Activated T-helper 2 cell treated with anti-CD3 and anti-CD28 coated beads, Interferon-gamma antibody, Interleukin-2, Interleukin-4, amounts not matched to agents 10 μg/mL and 5 μg/mL and 100 μg/mL, durations not matched to agents 14 hours and 24 hours and 36 hours (primary cell): ENCODE measurements around the gene GNPNAT1. TPM values are rescaled to one million over a fixed set of nuclear protein-coding genes. Genes with fewer than 3 reads are reported as not detected.

ENCODE experiments used
- DNase-seq: peaks from one replicate; pipeline ENCODE4 v3.0.0; 2021; ENCODE audit warnings: low spot score
- H3K27ac Mint-ChIP-seq: one replicate; pipeline ENCODE4 v1.8.0; 2021; ENCODE audit warnings: mixed read lengths
- H3K27me3 Mint-ChIP-seq: one replicate; pipeline ENCODE4 v1.8.0; 2021; ENCODE audit warnings: low read depth, mixed read lengths
- H3K36me3 Mint-ChIP-seq: one replicate; pipeline ENCODE4 v1.8.0; 2021; ENCODE audit warnings: low read depth, mixed read lengths
- H3K4me1 Mint-ChIP-seq: one replicate; pipeline ENCODE4 v1.8.0; 2021; ENCODE audit warnings: low read depth, mixed read lengths
- H3K4me3 Mint-ChIP-seq: one replicate; pipeline ENCODE4 v1.8.0; 2021; ENCODE audit warnings: low read depth, mild to moderate bottlenecking, moderate library complexity, mixed read lengths
- H3K9me3 Mint-ChIP-seq: one replicate; pipeline ENCODE4 v1.8.0; 2021; ENCODE audit warnings: mixed read lengths
- intact Hi-C: fragments of 100-400 bp; cut with micrococcal nuclease; formaldehyde crosslinking; loops from one replicate; pipeline ENCODE4 v1.15.1; 2023
- total RNA-seq: library from RNA; stranded (reverse); gene quantifications from 2 replicates; pipeline ENCODE4 v1.2.3, GENCODE V29; 2022

Gene GNPNAT1
- total RNA-seq, 1 donor from 2014 or later = 29.4 TPM

- Mint-ChIP-seq H3K27me3 (peaks cover 4% of the 10 kb centered on the region), H3K27ac (no peak overlapping the region), H3K36me3 (no peaks in the 10 kb centered on the region), H3K9me3 (no peaks in the 10 kb centered on the region), H3K4me1 (peaks cover 3% of the 10 kb centered on the region), H3K4me3 (no peak overlapping the region)
- intact Hi-C loops = no loop called here
- no peak for DNase-seq
Measured at GRCh38 chr14:52808101-52808500, 16.7 kb upstream of the GNPNAT1 start.

- peaks cover 3% of the 10 kb centered on the region for H3K4me1 Mint-ChIP-seq
- DNase-seq = no peak
- H3K9me3 Mint-ChIP-seq = no peaks in the 10 kb centered on the region
- H3K4me3 Mint-ChIP-seq = no peak overlapping the region
- no peak overlapping the region for H3K27ac Mint-ChIP-seq
- intact Hi-C loops = no loop called here
- peaks cover 4% of the 10 kb centered on the region for H3K27me3 Mint-ChIP-seq
- no peaks in the 10 kb centered on the region for H3K36me3 Mint-ChIP-seq
Measured at GRCh38 chr14:52806115-52806514, 14.7 kb upstream of the GNPNAT1 start.

GRCh38 chr14:52802597-52802996 lies 11.2 kb upstream of the GNPNAT1 start:
- Mint-ChIP-seq H3K4me3 (no peak overlapping the region), H3K4me1 (peaks cover 6% of the 10 kb centered on the region), H3K27ac (no peak overlapping the region), H3K36me3 (no peaks in the 10 kb centered on the region), H3K27me3 (peaks cover 4% of the 10 kb centered on the region), H3K9me3 (peaks cover 2% of the 10 kb centered on the region)
- DNase-seq = no peak
- intact Hi-C loops = no loop called here

GRCh38 chr14:52801014-52801712 lies 9.8 kb upstream of the GNPNAT1 start:
- intact Hi-C loops = no loop called here
- H3K27me3 Mint-ChIP-seq = peaks cover 3% of the 10 kb centered on the region
- no peak overlapping the region for H3K4me3 Mint-ChIP-seq
- DNase-seq = no peak
- peaks cover 5% of the 10 kb centered on the region for H3K4me1 Mint-ChIP-seq
- peaks cover 4% of the 10 kb centered on the region for H3K9me3 Mint-ChIP-seq
- H3K27ac Mint-ChIP-seq = no peak overlapping the region
- H3K36me3 Mint-ChIP-seq = peaks cover 3% of the 10 kb centered on the region

- peaks cover 4% of the 10 kb centered on the region for H3K9me3 Mint-ChIP-seq
- no peak for DNase-seq
- H3K27ac Mint-ChIP-seq = no peak overlapping the region
- peaks cover 3% of the 10 kb centered on the region for H3K4me1 Mint-ChIP-seq
- H3K27me3 Mint-ChIP-seq = peaks cover 3% of the 10 kb centered on the region
- no peak overlapping the region for H3K4me3 Mint-ChIP-seq
- H3K36me3 Mint-ChIP-seq = peaks cover 3% of the 10 kb centered on the region
- intact Hi-C loops = no loop called here
Measured at GRCh38 chr14:52798826-52799225, 7.4 kb upstream of the GNPNAT1 start.

GRCh38 chr14:52797653-52798052 lies 6.2 kb upstream of the GNPNAT1 start:
- Mint-ChIP-seq H3K27me3 (no peaks in the 10 kb centered on the region), H3K36me3 (peaks cover 3% of the 10 kb centered on the region), H3K27ac (no peak overlapping the region), H3K9me3 (peaks cover 4% of the 10 kb centered on the region), H3K4me1 (peaks cover 3% of the 10 kb centered on the region), H3K4me3 (no peak overlapping the region)
- no peak for DNase-seq
- intact Hi-C loops = no loop called here

- no peak for DNase-seq
- Mint-ChIP-seq H3K27me3 (no peaks in the 10 kb centered on the region), H3K4me1 (peaks cover 27% of the 10 kb centered on the region), H3K4me3 (no peak overlapping the region), H3K36me3 (peaks cover 11% of the 10 kb centered on the region), H3K9me3 (peaks cover 4% of the 10 kb centered on the region), H3K27ac (no peak overlapping the region)
- intact Hi-C loops = loop anchor here (5.0 kb wide), 2 partner anchors 61 to 241 kb away; partner anchors contain the start of genes GPR137C, STYX and TXNDC16
Measured at GRCh38 chr14:52793061-52793460, 1.7 kb upstream of the GNPNAT1 start.

- Mint-ChIP-seq H3K4me1 (peaks cover 27% of the 10 kb centered on the region), H3K36me3 (peaks cover 15% of the 10 kb centered on the region), H3K9me3 (no peaks in the 10 kb centered on the region), H3K4me3 (peak overlapping the region; percentile 89), H3K27me3 (no peaks in the 10 kb centered on the region), H3K27ac (peak overlapping the region; percentile 73)
- no peak for DNase-seq
- intact Hi-C loops = loop anchor here (5.0 kb wide), 2 partner anchors 60 to 240 kb away; partner anchors contain the start of genes GPR137C, STYX and TXNDC16
Measured at GRCh38 chr14:52792097-52792415, 649 bp upstream of the GNPNAT1 start.

GRCh38 chr14:52790756-52791222 lies 618 bp downstream of the GNPNAT1 start:
- H3K4me3 Mint-ChIP-seq = peak overlapping the region; percentile 88
- peaks cover 27% of the 10 kb centered on the region for H3K4me1 Mint-ChIP-seq
- H3K36me3 Mint-ChIP-seq = peaks cover 17% of the 10 kb centered on the region
- intact Hi-C loops = loop anchor here (1.0 to 5.0 kb wide), 3 partner anchors 58 to 238 kb away; partner anchors contain the start of genes GPR137C, PSMC6, STYX and TXNDC16
- no peak for DNase-seq
- H3K27me3 Mint-ChIP-seq = no peaks in the 10 kb centered on the region
- H3K9me3 Mint-ChIP-seq = no peaks in the 10 kb centered on the region
- H3K27ac Mint-ChIP-seq = peak overlapping the region; percentile 51

GRCh38 chr14:52790011-52790755 lies 1.2 kb downstream of the GNPNAT1 start:
- H3K4me1 Mint-ChIP-seq = peaks cover 27% of the 10 kb centered on the region

GRCh38 chr14:52789118-52789517 lies 2.3 kb downstream of the GNPNAT1 start:
- no peaks in the 10 kb centered on the region for H3K27me3 Mint-ChIP-seq
- H3K9me3 Mint-ChIP-seq = no peaks in the 10 kb centered on the region
- peaks cover 17% of the 10 kb centered on the region for H3K36me3 Mint-ChIP-seq
- no peak overlapping the region for H3K27ac Mint-ChIP-seq
- no peak for DNase-seq
- intact Hi-C loops = no loop called here
- no peak overlapping the region for H3K4me3 Mint-ChIP-seq
- peaks cover 27% of the 10 kb centered on the region for H3K4me1 Mint-ChIP-seq

More at GRCh38 chr14:52790011-52790755, 1.2 kb downstream of the GNPNAT1 start:
- peak overlapping the region; percentile 51 for H3K27ac Mint-ChIP-seq
- intact Hi-C loops = loop anchor here (5.0 kb wide), 2 partner anchors 58 to 238 kb away; partner anchors contain the start of genes GPR137C, STYX and TXNDC16
- peak overlapping the region; percentile 88 for H3K4me3 Mint-ChIP-seq
- no peaks in the 10 kb centered on the region for H3K27me3 Mint-ChIP-seq
- no peak for DNase-seq
- no peaks in the 10 kb centered on the region for H3K9me3 Mint-ChIP-seq
- H3K36me3 Mint-ChIP-seq = peaks cover 17% of the 10 kb centered on the region

GRCh38 chr14:52786887-52787286 lies 4.5 kb downstream of the GNPNAT1 start:
- intact Hi-C loops = no loop called here
- no peaks in the 10 kb centered on the region for H3K9me3 Mint-ChIP-seq
- no peak overlapping the region for H3K27ac Mint-ChIP-seq
- no peaks in the 10 kb centered on the region for H3K27me3 Mint-ChIP-seq
- DNase-seq = no peak
- H3K4me3 Mint-ChIP-seq = no peak overlapping the region
- peaks cover 21% of the 10 kb centered on the region for H3K4me1 Mint-ChIP-seq
- H3K36me3 Mint-ChIP-seq = peaks cover 17% of the 10 kb centered on the region

GRCh38 chr14:52783206-52783605 lies 8.2 kb downstream of the GNPNAT1 start:
- Mint-ChIP-seq H3K4me3 (no peak overlapping the region), H3K27ac (no peak overlapping the region), H3K36me3 (peaks cover 20% of the 10 kb centered on the region), H3K9me3 (no peaks in the 10 kb centered on the region), H3K4me1 (peaks cover 2% of the 10 kb centered on the region), H3K27me3 (no peaks in the 10 kb centered on the region)
- intact Hi-C loops = no loop called here
- no peak for DNase-seq
